Trophoblast cell (in vitro differentiated cells and primary cell): ENCODE measurements around the gene NDUFAF8.

Experiments used
- DNase-seq, 2 donors: peaks; one replicate each; pipeline ENCODE4 v3.0.0-alpha.2; 2016
- H2AFZ ChIP-seq: 2 replicates; pipeline ENCODE4 v1.6.1; 2013; ENCODE audit warnings: low read length, moderate library complexity, mild to moderate bottlenecking; ENCODE audit not compliant: insufficient read depth, poor library complexity
- H2AK5ac ChIP-seq: 2 replicates; pipeline ENCODE4 v1.6.1; 2013; ENCODE audit warnings: mild to moderate bottlenecking, low read length
- H2BK120ac ChIP-seq: 2 replicates; pipeline ENCODE4 v1.6.1; 2013; ENCODE audit warnings: low read length, mild to moderate bottlenecking, moderate library complexity; ENCODE audit not compliant: insufficient read depth, poor library complexity
- H2BK12ac ChIP-seq: 2 replicates; pipeline ENCODE4 v1.6.1; 2013; ENCODE audit warnings: mild to moderate bottlenecking, low read length, moderate library complexity
- H2BK5ac ChIP-seq: 2 replicates; pipeline ENCODE4 v1.6.1; 2013; ENCODE audit warnings: low read length, low read depth, moderate library complexity, mild to moderate bottlenecking; ENCODE audit not compliant: poor library complexity
- H3K14ac ChIP-seq: 2 replicates; pipeline ENCODE4 v1.6.1; 2013; ENCODE audit warnings: mild to moderate bottlenecking, low read length
- H3K18ac ChIP-seq: 2 replicates; pipeline ENCODE4 v1.6.1; 2013; ENCODE audit warnings: mild to moderate bottlenecking, low read length
- H3K23ac ChIP-seq: 2 replicates; pipeline ENCODE4 v1.6.1; 2013; ENCODE audit warnings: low read length
- H3K27ac ChIP-seq: 2 replicates; pipeline ENCODE4 v1.5.1; 2013; ENCODE audit warnings: low read depth, mild to moderate bottlenecking, inconsistent platforms, low read length, moderate library complexity
- H3K27me3 ChIP-seq: 2 replicates; pipeline ENCODE4 v1.6.1; 2013; ENCODE audit warnings: inconsistent platforms, mild to moderate bottlenecking, low read length, moderate library complexity; ENCODE audit not compliant: insufficient read depth
- H3K36me3 ChIP-seq, 2 experiments: 1 replicate in 1 of 2; 2 replicates in 1 of 2; pipeline ENCODE4 v1.6.1; 2013; ENCODE audit warnings: low read length in 2 of 2, mild to moderate bottlenecking in 2 of 2, moderate library complexity in 1 of 2; ENCODE audit not compliant: insufficient read depth in 2 of 2, control insufficient read depth in 1 of 2
- H3K4ac ChIP-seq: 2 replicates; pipeline ENCODE4 v1.6.1; 2013; ENCODE audit warnings: low read depth, mild to moderate bottlenecking, low read length, moderate library complexity
- H3K4me1 ChIP-seq, 2 experiments: 1 replicate in 1 of 2; 2 replicates in 1 of 2; pipeline ENCODE4 v1.6.1; 2013; ENCODE audit warnings: low read length in 2 of 2, mild to moderate bottlenecking in 2 of 2, moderate library complexity in 1 of 2; ENCODE audit not compliant: insufficient read depth in 2 of 2, control insufficient read depth in 1 of 2
- H3K4me2 ChIP-seq: 2 replicates; pipeline ENCODE4 v1.6.1; 2013; ENCODE audit warnings: inconsistent platforms, mild to moderate bottlenecking, low read length, moderate library complexity
- H3K4me3 ChIP-seq: 2 replicates; pipeline ENCODE4 v1.5.1; 2013; ENCODE audit warnings: mild to moderate bottlenecking, low read depth, low read length, inconsistent platforms
- H3K79me1 ChIP-seq: one replicate; pipeline ENCODE4 v1.6.1; 2013; ENCODE audit warnings: low read length
- H3K79me2 ChIP-seq: 2 replicates; pipeline ENCODE4 v1.6.1; 2013; ENCODE audit warnings: low read length, mild to moderate bottlenecking; ENCODE audit not compliant: control insufficient read depth, insufficient read depth, poor library complexity
- H3K9ac ChIP-seq: 2 replicates; pipeline ENCODE4 v1.6.1; 2013; ENCODE audit warnings: mild to moderate bottlenecking, low read length
- H3K9me3 ChIP-seq: 2 replicates; pipeline ENCODE4 v1.6.1; 2013; ENCODE audit warnings: low read depth, mild to moderate bottlenecking, control low read depth, inconsistent platforms, low read length; ENCODE audit not compliant: insufficient read depth
- H4K12ac ChIP-seq: 2 replicates; pipeline ENCODE4 v1.6.1; 2013; ENCODE audit warnings: low read depth, mild to moderate bottlenecking, low read length, moderate library complexity
- H4K8ac ChIP-seq: 2 replicates; pipeline ENCODE4 v1.6.1; 2013; ENCODE audit warnings: low read depth, mild to moderate bottlenecking, low read length, moderate library complexity
- H4K91ac ChIP-seq: one replicate; pipeline ENCODE4 v1.6.1; 2013; ENCODE audit warnings: low read depth, mild to moderate bottlenecking, low read length, moderate library complexity
- WGBS: extraction: QIAGEN DNeasy Blood & Tissue Kit; methylation state at CpG from one replicate; pipeline ENCODE4 v1.1.7; 2013; ENCODE audit warnings: missing lambda C conversion rate; ENCODE audit not compliant: insufficient read length, insufficient coverage; ENCODE audit errors: extremely low coverage; 5-methylcytosine and 5-hydroxymethylcytosine counted together

The NDUFAF8 gene

DNA sequence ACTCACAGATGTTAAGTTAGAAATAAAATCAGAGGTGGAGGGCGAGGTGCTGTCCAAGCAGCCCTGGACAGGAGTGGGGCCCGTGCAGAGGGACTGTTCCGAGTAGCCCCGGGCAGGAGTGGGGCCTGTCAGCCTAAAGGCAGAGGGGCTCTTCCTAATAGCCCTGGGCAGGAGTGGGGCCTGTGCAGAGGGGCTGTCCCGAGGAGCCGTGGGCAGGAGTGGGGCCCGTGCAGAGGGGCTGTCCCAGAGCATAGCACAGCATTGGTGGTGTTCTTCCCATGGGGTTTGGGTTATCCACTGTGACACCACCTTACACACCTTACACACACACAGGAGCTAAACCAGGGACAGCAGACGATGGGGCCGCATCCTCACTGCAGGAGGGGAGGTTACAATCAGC, 26.8 kb upstream of the NDUFAF8 start:
- Histone ChIP-seq H2AK5ac (no peak overlapping the region), H3K9ac (no peak overlapping the region), H3K79me2 (no peaks in the 10 kb centered on the region), H2AFZ (no peak overlapping the region), H3K9me3 (peaks cover 4% of the 10 kb centered on the region), H2BK120ac (no peak overlapping the region), H3K27ac (no peak overlapping the region), H3K23ac (no peak overlapping the region), H3K4me3 (no peak overlapping the region), H3K79me1 (no peaks in the 10 kb centered on the region), H4K12ac (no peak overlapping the region), H4K91ac (no peak overlapping the region), H3K4me1 (no peaks in the 10 kb centered on the region), H3K4me2 (no peak overlapping the region), H3K18ac (no peak overlapping the region), H2BK5ac (no peak overlapping the region), H2BK12ac (no peak overlapping the region), H3K36me3 (peaks cover 2 to 12% of the 10 kb centered on the region in 2 experiments), H4K8ac (no peak overlapping the region), H3K27me3 (no peaks in the 10 kb centered on the region), H3K14ac (no peak overlapping the region), H3K4ac (no peak overlapping the region)
- WGBS: no CpG with 5 or more reads among the region's 9 CpGs
- DNase-seq: no peak

DNA sequence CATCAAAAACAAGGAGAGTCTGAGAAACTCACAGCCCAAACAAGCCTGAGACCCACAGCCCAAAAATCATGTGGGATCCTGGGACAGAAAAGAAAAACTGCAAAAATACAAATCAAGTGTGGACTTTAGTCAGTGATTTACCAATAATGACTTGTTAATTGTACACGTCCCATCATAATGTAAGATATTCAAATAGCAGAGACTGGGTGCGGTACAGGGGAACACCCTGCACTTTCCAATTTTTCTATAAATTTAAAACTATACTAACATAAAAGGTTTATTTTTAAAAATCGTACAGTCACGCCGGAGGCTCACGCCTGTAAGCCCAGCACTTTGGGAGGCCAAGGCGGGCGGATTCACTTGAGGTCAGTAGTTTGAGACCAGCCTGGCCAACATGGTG, 25.1 kb upstream of the NDUFAF8 start:
- Histone ChIP-seq H3K23ac (no peak overlapping the region), H3K79me1 (no peaks in the 10 kb centered on the region), H2BK120ac (no peak overlapping the region), H3K4me3 (no peak overlapping the region), H3K4me1 (no peaks in the 10 kb centered on the region), H3K14ac (no peak overlapping the region), H3K4ac (no peak overlapping the region), H3K27ac (no peak overlapping the region), H3K27me3 (no peaks in the 10 kb centered on the region), H4K91ac (no peak overlapping the region), H4K8ac (no peak overlapping the region), H2BK5ac (no peak overlapping the region), H2AK5ac (no peak overlapping the region), H3K9me3 (no peaks in the 10 kb centered on the region), H4K12ac (no peak overlapping the region), H3K79me2 (no peaks in the 10 kb centered on the region), H2BK12ac (no peak overlapping the region), H3K4me2 (no peak overlapping the region), H3K18ac (no peak overlapping the region), H3K36me3 (peaks cover 2% of the 10 kb centered on the region in 2 experiments), H3K9ac (no peak overlapping the region), H2AFZ (no peak overlapping the region)
- DNase-seq: no peak
- no CpG with 5 or more reads among the region's 8 CpGs for WGBS

GRCh38 chr17:81217491-81217890, 21.6 kb upstream of the NDUFAF8 start:
- H2BK120ac ChIP-seq: no peak overlapping the region
- H3K4me1 ChIP-seq: peaks cover 7 to 9% of the 10 kb centered on the region in 2 experiments
- DNase-seq: no peak
- no peak overlapping the region for H3K23ac ChIP-seq
- H3K27me3 ChIP-seq: no peaks in the 10 kb centered on the region
- H2BK5ac ChIP-seq: no peak overlapping the region
- H2AK5ac ChIP-seq: no peak overlapping the region
- peaks cover under 1% of the 10 kb centered on the region for H3K79me1 ChIP-seq
- no peak overlapping the region for H2BK12ac ChIP-seq
- no peaks in the 10 kb centered on the region for H3K9me3 ChIP-seq
- H3K18ac ChIP-seq: no peak overlapping the region
- H3K9ac ChIP-seq: no peak overlapping the region
- peaks cover 2% of the 10 kb centered on the region for H3K79me2 ChIP-seq
- peaks cover 5 to 11% of the 10 kb centered on the region in 2 experiments for H3K36me3 ChIP-seq
- no peak overlapping the region for H2AFZ ChIP-seq
- H3K4me2 ChIP-seq: no peak overlapping the region
- no peak overlapping the region for H3K4ac ChIP-seq
- no peak overlapping the region for H3K27ac ChIP-seq
- no peak overlapping the region for H4K91ac ChIP-seq
- H4K12ac ChIP-seq: no peak overlapping the region
- H4K8ac ChIP-seq: no peak overlapping the region
- H3K4me3 ChIP-seq: no peak overlapping the region
- no CpG with 5 or more reads among the region's 18 CpGs for WGBS
- H3K14ac ChIP-seq: no peak overlapping the region

GRCh38 chr17:81218459-81218858, 20.7 kb upstream of the NDUFAF8 start:
- H2BK120ac ChIP-seq: no peak overlapping the region
- no peak overlapping the region for H3K9ac ChIP-seq
- H3K4ac ChIP-seq: no peak overlapping the region
- H3K4me2 ChIP-seq: no peak overlapping the region
- H2AK5ac ChIP-seq: no peak overlapping the region
- H3K4me1 ChIP-seq: peaks cover 7 to 12% of the 10 kb centered on the region in 2 experiments
- H3K4me3 ChIP-seq: no peak overlapping the region
- H2BK5ac ChIP-seq: no peak overlapping the region
- no peak overlapping the region for H4K12ac ChIP-seq
- WGBS: no CpG with 5 or more reads among the region's 13 CpGs
- H3K79me2 ChIP-seq: peaks cover 6% of the 10 kb centered on the region
- H4K91ac ChIP-seq: no peak overlapping the region
- H2BK12ac ChIP-seq: no peak overlapping the region
- H4K8ac ChIP-seq: no peak overlapping the region
- H3K18ac ChIP-seq: no peak overlapping the region
- H3K14ac ChIP-seq: no peak overlapping the region
- H2AFZ ChIP-seq: no peak overlapping the region
- H3K9me3 ChIP-seq: no peaks in the 10 kb centered on the region
- H3K23ac ChIP-seq: no peak overlapping the region
- DNase-seq: no peak
- H3K27ac ChIP-seq: no peak overlapping the region
- peaks cover 5% of the 10 kb centered on the region for H3K79me1 ChIP-seq
- H3K36me3 ChIP-seq: peaks cover 4 to 11% of the 10 kb centered on the region in 2 experiments
- no peaks in the 10 kb centered on the region for H3K27me3 ChIP-seq
